ENCODE results near the gene KIF13A. TPM values are rescaled to one million over a fixed set of nuclear protein-coding genes. Genes with fewer than 3 reads are reported as not detected.

KIF13A gene
- total RNA-seq, 1 experiment from 2014 or later, result 14.1 TPM

DNA sequence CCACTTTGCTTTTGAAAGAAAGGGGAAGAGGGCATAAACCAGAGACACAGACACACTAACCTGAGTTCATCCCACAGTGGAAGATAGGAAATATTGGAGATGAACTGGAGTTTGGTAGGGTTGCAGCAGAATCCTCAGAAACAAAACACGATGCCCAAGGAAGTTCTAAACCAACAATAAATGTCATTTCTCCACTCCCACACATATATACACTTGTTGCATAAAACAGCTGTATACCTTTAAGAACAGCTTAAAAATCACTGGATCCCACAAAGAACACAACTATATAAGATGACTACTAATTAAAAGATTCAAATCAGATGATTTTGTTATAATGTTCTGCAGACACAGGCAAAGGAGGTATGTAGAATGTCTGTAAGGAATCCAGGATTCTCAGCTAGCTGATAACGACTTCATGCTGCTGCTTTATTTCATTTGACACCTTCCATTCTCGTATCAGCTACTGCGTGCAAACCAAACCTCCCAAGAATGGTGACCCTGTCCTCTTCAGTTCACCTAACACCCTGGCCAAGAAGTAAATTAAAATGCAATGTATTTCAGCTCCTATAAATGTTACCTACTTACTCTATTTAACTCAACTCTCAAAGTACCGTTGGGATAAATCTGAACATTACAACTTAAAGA is 14.3 kb downstream of the KIF13A start:
- H3K9me3 Mint-ChIP-seq (ENCODE audit: low read depth, unreplicated experiment), result no peaks in the 10 kb centered on the region
- DNase-seq, result no peak
- BruUV-seq (replicated peaks), result no TSS peak
- intact Hi-C loops (cut with micrococcal nuclease; ENCODE audit: unreplicated experiment), result no loop called here
- no peaks in the 10 kb centered on the region for H3K36me3 Mint-ChIP-seq (ENCODE audit: insufficient read depth, unreplicated experiment)
- no peak overlapping the region for H3K4me3 Mint-ChIP-seq (ENCODE audit: low read depth, unreplicated experiment)
- H3K27me3 Mint-ChIP-seq (ENCODE audit: unreplicated experiment), result no peaks in the 10 kb centered on the region
- TF ChIP-seq, protein P1, sequence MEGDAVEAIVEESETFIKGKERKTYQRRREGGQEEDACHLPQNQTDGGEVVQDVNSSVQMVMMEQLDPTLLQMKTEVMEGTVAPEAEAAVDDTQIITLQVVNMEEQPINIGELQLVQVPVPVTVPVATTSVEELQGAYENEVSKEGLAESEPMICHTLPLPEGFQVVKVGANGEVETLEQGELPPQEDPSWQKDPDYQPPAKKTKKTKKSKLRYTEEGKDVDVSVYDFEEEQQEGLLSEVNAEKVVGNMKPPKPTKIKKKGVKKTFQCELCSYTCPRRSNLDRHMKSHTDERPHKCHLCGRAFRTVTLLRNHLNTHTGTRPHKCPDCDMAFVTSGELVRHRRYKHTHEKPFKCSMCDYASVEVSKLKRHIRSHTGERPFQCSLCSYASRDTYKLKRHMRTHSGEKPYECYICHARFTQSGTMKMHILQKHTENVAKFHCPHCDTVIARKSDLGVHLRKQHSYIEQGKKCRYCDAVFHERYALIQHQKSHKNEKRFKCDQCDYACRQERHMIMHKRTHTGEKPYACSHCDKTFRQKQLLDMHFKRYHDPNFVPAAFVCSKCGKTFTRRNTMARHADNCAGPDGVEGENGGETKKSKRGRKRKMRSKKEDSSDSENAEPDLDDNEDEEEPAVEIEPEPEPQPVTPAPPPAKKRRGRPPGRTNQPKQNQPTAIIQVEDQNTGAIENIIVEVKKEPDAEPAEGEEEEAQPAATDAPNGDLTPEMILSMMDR (IDR thresholded peaks at IDR 0.05; ENCODE audit: unreplicated experiment), result no peak
- H3K27ac Mint-ChIP-seq (ENCODE audit: unreplicated experiment), result no peak overlapping the region
- CTCF ChIA-PET, result no interaction called here
- no peaks in the 10 kb centered on the region for H3K4me1 Mint-ChIP-seq (ENCODE audit: low read depth, unreplicated experiment)

DNA sequence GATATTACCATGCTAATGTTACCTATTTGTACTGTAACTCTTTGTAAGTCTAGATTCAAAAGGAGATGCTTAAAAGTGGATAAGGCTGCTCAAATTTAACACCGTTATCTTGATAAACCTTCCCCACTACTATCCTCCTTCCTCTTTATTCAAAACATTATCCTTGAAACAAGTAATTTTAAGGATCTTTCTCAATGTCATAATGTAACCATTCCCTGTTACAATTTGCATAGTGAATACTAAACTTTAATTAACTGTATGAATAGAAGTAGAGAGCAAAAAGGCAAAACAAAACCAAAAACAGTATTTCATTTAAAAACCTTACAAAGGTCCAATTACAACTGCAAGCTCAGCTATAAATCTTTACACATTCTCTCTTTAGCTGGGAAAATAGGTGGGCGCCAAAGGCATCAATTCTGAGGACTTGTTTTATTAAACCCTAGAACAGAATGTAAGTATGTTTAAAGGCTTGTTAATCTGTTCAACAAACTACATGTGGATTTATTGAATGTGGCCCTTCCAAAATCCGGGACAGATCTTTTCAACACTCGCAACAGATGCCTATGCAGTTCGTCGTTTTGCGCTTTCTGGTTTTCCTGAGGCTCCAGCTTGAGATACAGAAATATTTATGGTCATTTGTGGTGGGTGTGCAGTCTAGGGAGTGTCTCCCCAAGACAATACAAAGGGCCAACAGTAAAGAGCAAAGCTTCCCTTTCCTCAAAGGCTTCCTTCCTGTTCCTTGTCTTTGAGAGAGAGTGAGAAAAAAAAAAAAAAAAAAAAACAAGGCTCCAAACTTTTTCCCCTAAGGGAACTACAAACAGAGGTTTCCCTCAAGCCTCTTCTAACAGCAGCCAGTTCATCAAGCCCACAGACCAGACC is 15.1 kb downstream of the KIF13A start:
- intact Hi-C loops (cut with micrococcal nuclease; ENCODE audit: unreplicated experiment), result no loop called here
- Mint-ChIP-seq H3K27ac (ENCODE audit: unreplicated experiment) (no peak overlapping the region), H3K36me3 (ENCODE audit: insufficient read depth, unreplicated experiment) (no peaks in the 10 kb centered on the region), H3K27me3 (ENCODE audit: unreplicated experiment) (no peaks in the 10 kb centered on the region), H3K4me3 (ENCODE audit: low read depth, unreplicated experiment) (no peak overlapping the region), H3K4me1 (ENCODE audit: low read depth, unreplicated experiment) (no peaks in the 10 kb centered on the region), H3K9me3 (ENCODE audit: low read depth, unreplicated experiment) (no peaks in the 10 kb centered on the region)
- DNase-seq, result no peak
- TF ChIP-seq, protein P1 (IDR thresholded peaks at IDR 0.05; ENCODE audit: unreplicated experiment), result no peak
- CTCF ChIA-PET, result no interaction called here
- BruUV-seq (replicated peaks), result no TSS peak

DNA sequence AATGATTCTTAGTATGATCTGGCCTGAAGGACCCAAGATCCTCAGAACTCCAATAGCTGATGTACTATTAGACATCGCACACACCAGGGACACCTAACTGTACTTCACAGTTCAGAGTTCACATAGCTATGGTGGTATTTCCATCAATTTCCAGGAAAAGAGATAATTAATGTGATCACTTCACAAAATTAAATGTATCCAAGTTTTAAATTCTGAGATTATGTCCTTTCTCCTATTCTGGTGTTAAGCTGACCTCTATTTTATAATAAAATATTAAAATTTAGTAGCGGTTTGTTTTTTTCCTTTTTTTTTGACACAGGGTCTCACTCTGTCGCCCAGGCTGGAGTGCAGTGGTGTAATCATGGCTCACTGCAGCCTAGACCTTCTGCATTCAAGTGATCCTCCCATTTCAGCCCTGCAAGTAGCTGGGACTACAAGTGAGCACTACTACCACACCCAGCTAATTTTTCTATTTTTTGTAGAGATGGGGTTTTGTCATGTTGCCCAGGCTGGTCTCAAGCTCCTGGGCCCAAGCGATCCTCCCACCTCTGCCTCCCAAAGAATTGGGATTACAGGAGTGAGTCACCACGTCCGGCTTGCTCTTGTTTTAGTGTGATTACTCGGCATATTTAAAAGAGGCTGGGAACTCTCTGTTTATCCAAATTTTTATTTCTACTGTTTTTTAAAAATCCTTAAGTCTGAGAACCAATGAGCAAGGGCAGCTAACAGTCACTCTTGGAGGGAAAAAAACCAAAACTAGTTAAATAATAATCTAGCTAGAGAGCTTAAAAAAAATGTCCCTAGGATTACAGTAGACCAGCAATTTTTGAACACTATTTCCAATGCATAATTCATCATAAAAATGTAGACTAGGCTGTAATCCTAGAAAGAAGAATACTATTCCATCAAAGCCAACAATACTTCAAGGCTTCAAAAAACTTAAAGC is 16.0 kb downstream of the KIF13A start:
- H3K4me3 Mint-ChIP-seq (ENCODE audit: low read depth, unreplicated experiment), result no peak overlapping the region
- H3K27ac Mint-ChIP-seq (ENCODE audit: unreplicated experiment), result no peak overlapping the region
- BruUV-seq (replicated peaks), result no TSS peak
- TF ChIP-seq, protein P1 (IDR thresholded peaks at IDR 0.05; ENCODE audit: unreplicated experiment), result no peak
- CTCF ChIA-PET, result interaction anchor here (0.8 kb wide), 1 partner anchor 9 kb away, joined by 3 read pairs; no protein-coding TSS in a partner anchor
- no peaks in the 10 kb centered on the region for H3K36me3 Mint-ChIP-seq (ENCODE audit: insufficient read depth, unreplicated experiment)
- H3K9me3 Mint-ChIP-seq (ENCODE audit: low read depth, unreplicated experiment), result no peaks in the 10 kb centered on the region
- intact Hi-C loops (cut with micrococcal nuclease; ENCODE audit: unreplicated experiment), result no loop called here
- no peaks in the 10 kb centered on the region for H3K4me1 Mint-ChIP-seq (ENCODE audit: low read depth, unreplicated experiment)
- no peaks in the 10 kb centered on the region for H3K27me3 Mint-ChIP-seq (ENCODE audit: unreplicated experiment)
- DNase-seq, result no peak

DNA sequence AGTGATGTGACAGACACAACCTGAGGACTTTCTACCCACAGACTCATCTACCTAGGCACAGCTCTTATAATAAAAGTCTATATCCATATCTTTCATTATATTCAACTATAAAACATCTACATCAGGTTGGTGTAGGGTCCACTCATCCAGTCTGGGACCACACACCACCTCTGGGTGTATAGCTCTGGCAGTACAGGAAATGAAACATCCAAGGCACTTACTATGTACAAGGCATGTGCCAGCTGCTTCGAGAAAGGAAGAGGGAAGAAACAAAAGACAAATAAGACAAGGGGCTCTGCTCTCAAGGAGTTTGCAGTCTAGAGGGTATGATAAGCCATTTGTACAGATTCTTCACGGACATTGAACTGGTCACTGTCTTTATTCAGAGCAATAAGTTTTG is 18.6 kb downstream of the KIF13A start:
- TF ChIP-seq, protein P1 (IDR thresholded peaks at IDR 0.05; ENCODE audit: unreplicated experiment), result no peak
- intact Hi-C loops (cut with micrococcal nuclease; ENCODE audit: unreplicated experiment), result no loop called here
- Mint-ChIP-seq H3K36me3 (ENCODE audit: insufficient read depth, unreplicated experiment) (no peaks in the 10 kb centered on the region), H3K4me1 (ENCODE audit: low read depth, unreplicated experiment) (no peaks in the 10 kb centered on the region), H3K27ac (ENCODE audit: unreplicated experiment) (no peak overlapping the region), H3K4me3 (ENCODE audit: low read depth, unreplicated experiment) (no peak overlapping the region), H3K9me3 (ENCODE audit: low read depth, unreplicated experiment) (no peaks in the 10 kb centered on the region), H3K27me3 (ENCODE audit: unreplicated experiment) (no peaks in the 10 kb centered on the region)
- CTCF ChIA-PET, result no interaction called here
- no peak for DNase-seq
- no TSS peak for BruUV-seq (replicated peaks)

Data from Calu3 (cell line).